ENCODE measurements around the gene URB1.
"Not testable (repeated sequence)": the region's sequence is repeated elsewhere in the genome, so short reads cannot be mapped to it uniquely, and the experiment has no call there.

URB1 gene

GRCh38 chr21:32392880-32393676 lies at the start of gene URB1:
Gene URB1 (minus strand): TSS chr21:32393012. CDS start chr21:32392910, 102 bp downstream.
- DNase-seq, result peak; percentile 88 to 96 (median 91)

GRCh38 chr21:32437729-32438128 lies 44.9 kb upstream of the URB1 start:
- DNase-seq, result no peak

DNA sequence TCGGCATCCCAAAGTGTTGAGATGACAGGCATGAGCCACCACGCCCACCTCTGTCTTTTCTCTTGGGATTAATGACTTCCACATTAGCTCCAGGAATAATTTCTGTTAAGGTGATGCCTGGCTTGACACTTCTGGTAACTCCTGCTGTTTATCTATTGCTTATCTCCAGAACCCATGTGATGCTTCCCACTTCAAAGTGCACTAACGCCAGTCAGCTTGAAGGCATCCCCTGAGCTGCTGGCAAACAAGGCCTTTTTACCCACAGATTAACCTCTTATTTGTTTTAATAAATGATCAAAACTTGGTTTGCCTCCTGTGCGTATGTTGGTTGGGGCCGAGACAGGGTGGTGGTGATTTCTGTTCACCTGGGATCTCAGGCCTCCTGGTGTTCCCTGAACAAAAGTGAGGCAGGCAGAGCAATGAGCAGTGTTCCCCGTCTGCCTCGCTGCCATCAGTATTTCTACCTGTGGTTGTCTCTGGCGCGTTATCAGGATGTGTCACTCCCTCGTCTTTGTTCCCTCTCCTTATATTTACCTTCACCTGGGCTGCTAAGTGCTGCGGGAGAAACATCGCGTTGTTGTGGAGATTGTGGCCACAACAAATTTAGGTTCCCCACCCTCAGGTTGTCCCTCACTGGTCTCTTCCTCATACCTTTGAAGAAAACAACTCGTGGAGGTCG lies 40.3 kb upstream of the URB1 start:
- not testable (repeated sequence) for DNase-seq

- DNase-seq, result no peak
Observed at GRCh38 chr21:32427958-32428623, 35.3 kb upstream of the URB1 start.

- DNase-seq, result no peak
Observed at GRCh38 chr21:32426592-32427051, 33.8 kb upstream of the URB1 start.

- DNase-seq, result no peak
Observed at GRCh38 chr21:32426066-32426465, 33.3 kb upstream of the URB1 start.

DNA sequence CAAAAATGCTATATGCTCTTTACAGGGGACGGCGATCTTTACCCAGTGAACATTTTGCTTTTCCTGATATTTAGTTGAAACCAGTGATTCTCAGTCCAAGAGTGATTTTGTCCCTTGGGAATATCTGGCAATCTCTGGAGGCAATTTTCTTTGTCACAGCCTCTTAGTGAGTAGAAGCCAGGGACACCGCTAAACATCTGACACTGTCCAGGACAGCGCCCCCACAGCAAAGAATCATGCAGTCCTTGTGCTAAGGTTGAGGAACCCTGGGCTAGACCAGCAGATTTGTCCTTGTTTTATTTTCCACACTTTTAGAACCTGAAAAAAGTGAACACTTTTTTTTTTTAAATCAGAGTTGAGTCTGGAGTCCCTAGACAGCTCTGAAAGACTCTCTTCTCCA lies 32.8 kb upstream of the URB1 start:
- DNase-seq, result no peak

DNA sequence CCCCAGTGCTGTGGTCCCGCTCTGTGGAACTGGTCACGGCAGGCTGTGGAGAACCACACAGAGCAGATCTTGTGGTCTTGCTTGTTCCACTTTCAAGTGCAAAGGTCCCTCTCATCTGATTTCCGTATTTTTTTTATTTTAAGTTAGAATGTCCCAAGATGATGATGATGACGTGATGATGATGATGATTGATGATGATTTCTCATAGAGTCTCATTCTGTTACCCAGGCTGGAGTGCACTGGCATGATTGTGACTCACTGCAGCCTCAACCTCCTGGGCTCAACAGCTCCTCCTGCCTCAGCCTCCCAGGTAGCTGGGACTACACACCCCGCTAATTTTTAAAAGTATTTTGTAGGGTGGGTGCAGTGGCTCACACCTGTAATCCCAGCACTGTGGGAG lies 31.9 kb upstream of the URB1 start:
- DNase-seq, result no peak

DNA sequence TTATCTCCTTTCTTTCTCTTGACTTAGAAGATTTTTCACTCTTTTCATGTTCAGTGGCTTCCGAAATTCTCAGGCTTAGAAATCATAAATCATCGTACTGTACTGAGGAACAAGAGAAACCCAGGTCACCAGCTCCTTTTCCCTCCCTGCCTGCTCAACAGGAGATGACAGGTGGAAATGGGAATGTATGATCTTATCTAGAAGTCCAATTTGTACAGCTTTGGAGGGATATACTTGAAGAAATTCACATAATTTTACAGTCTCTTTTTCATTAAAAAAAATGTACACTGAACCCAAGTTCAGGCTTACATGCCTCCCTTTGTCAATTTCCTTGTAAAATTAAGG lies 31.4 kb upstream of the URB1 start:
- DNase-seq, result no peak

DNA sequence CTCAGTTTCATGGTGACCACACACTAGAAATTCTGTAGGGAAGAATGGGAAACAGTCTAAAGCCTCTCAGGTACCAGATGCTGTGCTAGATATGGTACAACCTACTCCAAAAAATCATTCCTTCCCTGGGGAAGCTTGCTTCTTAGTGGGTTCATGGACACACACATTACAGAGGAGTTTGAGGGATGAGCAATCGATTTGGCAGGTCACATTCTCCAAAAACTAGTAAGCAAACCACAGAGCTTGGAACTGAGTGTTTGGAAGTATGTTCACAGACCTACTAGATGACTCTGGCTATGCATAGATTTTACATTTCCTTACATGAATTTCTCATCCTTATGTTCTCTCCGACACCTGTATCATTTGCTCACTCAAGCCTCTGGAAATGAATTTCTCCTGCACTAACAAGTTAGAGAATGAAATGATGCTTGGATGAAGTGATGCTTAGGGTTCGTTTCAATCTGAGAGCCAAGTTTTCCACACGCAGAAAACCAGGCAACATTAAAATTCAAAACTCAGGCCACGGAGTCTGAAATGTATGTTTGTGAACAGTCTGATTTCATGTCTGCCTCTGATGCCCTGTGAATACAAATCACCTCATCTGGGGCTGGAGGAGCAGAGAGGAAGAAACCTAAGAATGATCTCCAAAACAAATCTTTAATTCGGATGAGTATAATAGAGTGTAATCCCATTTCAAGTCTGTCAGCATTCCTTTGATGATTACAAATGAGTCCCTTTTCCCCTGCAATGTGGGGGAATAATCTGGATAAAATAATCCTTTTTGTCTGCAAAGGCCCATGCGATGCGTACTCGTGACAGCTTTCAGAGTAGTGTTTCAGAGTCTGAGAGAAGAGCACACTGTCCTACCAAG lies 30.7 kb upstream of the URB1 start:
- DNase-seq, result no peak

GRCh38 chr21:32422064-32422463 lies 29.3 kb upstream of the URB1 start:
- DNase-seq, result no peak

- DNase-seq, result no peak
Observed at GRCh38 chr21:32418146-32418545, 25.3 kb upstream of the URB1 start.

DNA sequence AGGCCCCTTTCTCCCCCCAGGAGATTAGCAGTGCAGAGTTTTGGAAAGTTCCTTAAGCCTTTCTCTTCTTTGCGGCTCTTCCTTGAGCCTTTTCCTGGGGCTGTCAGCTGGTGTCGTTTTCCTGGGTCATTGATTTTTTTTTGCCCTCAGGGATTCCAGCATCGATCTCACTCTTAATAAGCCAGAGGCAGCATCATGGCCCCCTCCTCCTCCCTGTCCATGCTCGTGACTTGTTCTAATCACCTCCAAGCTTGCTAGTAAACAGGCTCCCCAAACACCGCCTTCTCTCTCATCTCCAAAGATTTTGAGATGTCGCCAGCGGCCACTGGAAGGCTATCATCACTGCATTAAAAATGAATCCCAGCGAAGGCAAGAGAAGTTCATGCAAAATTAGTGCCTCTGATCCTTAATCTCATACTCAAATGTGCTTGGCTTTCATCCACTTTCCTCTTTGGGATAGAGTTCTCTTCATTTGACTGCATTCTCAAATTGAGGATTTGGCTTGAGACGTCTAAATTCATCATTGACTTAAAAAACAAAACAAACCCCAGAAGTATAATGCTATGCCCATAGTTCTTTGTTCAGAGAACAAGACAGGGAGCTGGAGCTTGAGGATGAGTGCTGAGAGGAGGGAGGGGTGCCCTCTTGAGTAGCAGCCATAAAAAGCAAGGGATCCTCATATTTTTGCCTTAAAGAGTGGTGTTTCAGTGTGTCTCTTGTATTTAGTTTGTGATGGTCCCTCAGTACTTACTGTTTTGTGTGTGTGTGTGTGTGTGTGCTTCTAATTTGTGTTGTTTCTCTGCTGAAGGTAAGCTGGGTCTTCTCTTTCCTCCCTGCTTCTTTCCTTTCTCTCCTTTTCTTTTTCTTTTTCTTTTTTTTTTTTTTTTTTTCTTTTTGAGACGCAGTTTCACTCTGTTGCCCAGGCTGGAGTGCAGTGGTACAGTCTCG lies 22.9 kb upstream of the URB1 start:
- DNase-seq, result no peak

GRCh38 chr21:32414579-32415358 lies 22.0 kb upstream of the URB1 start:
- DNase-seq, result no peak

GRCh38 chr21:32413697-32414578 lies 21.1 kb upstream of the URB1 start:
- no peak for DNase-seq

- no peak for DNase-seq
Observed at GRCh38 chr21:32413015-32413504, 20.2 kb upstream of the URB1 start.

DNA sequence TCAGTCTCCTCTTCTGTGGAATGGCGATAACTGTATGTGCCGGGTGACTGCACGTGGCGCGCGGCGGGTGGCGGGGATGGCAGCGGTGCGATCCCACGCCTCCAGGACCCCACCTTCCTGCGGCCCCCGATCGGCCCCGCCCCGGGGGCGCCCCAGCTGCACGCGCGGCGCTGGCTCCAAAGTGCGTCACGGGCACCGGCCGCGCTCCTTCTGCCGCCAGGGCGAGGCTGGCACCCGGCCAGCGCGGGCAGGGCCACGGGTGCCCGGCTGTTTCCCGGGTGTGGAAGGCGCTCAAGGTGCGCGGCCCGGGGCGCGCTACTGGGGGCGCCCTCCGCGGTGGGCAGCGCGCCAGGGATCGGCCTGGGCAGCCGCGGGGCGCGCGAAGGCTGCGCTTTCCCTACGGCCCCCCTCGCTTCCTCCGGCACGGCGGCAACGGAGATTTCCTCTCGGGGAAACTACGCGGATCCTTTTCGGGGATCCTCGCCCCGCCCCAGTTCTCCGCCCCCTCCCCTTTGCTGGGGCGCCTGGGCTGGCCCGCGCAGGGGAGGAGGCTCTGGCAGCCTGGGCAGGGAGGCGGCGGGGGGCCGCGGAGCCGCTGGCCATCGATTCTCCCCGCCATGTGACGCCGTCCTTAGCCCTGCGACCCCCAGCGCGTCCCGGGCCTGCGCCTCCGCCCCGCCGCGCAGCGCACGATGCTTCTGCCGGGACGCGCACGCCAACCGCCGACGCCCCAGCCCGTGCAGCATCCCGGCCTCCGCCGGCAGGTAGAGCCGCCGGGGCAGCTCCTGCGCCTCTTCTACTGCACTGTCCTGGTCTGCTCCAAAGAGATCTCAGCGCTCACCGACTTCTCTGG lies 19.6 kb upstream of the URB1 start, which contains the start of gene EVA1C:
TSS of gene EVA1C (plus strand) at position 545 of the 853 bp plus-strand sequence. CDS start at position 693, 148 bp downstream.
- peak; percentile 36 to 54 (median 50) for DNase-seq

Data from activated CD4-positive, CD25-positive, alpha-beta regulatory T cell (primary cell).